ENCODE results near the gene UGT2A1. TPM values are rescaled to one million over a fixed set of nuclear protein-coding genes. Genes with fewer than 3 reads are reported as not detected.

The UGT2A1 gene
- total RNA-seq, 6 experiments from 2014 or later: not detected

DNA sequence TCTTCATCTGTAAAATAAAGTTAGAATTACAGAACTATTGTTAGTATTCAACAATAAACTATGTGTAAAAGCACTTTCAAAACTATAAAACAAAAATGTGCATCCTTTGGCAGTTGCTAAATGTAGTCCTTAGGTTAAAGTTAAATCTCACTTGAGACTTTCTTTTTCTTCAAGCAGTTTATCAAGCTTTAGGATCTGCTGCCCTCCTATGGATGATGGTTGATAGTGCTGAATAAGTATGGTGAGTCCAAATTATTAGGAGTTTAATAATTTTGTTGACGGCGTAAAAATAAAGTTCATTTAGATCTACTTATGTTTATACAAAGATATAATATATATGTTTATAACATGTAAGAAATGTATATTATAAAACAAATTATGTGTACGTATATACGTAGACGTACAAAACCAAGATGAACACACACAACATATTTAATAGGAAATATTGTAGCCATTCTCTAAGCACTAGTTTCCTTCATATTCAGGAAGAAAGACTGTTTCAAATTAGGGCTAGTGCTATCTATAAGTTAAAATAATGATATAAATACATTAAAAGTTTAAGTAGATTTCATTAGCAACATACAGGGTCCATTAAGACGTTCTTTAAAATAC lies 35.9 kb downstream of the UGT2A1 start:
- H3K36me3 Mint-ChIP-seq (ENCODE audit: low read depth): no peaks in the 10 kb centered on the region
- H3K4me3 Mint-ChIP-seq: no peak overlapping the region
- H3K27ac Mint-ChIP-seq: no peak overlapping the region
- TF ChIP-seq, protein P1, sequence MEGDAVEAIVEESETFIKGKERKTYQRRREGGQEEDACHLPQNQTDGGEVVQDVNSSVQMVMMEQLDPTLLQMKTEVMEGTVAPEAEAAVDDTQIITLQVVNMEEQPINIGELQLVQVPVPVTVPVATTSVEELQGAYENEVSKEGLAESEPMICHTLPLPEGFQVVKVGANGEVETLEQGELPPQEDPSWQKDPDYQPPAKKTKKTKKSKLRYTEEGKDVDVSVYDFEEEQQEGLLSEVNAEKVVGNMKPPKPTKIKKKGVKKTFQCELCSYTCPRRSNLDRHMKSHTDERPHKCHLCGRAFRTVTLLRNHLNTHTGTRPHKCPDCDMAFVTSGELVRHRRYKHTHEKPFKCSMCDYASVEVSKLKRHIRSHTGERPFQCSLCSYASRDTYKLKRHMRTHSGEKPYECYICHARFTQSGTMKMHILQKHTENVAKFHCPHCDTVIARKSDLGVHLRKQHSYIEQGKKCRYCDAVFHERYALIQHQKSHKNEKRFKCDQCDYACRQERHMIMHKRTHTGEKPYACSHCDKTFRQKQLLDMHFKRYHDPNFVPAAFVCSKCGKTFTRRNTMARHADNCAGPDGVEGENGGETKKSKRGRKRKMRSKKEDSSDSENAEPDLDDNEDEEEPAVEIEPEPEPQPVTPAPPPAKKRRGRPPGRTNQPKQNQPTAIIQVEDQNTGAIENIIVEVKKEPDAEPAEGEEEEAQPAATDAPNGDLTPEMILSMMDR (IDR thresholded peaks at IDR 0.05): peak; percentile 51
- peaks cover 5% of the 10 kb centered on the region for H3K9me3 Mint-ChIP-seq
- DNase-seq: peak; percentile 2
- no peaks in the 10 kb centered on the region for H3K4me1 Mint-ChIP-seq (ENCODE audit: low read depth)
- H3K27me3 Mint-ChIP-seq (ENCODE audit: insufficient read depth): no peaks in the 10 kb centered on the region; the same call in 1 of the 2 replicates

DNA sequence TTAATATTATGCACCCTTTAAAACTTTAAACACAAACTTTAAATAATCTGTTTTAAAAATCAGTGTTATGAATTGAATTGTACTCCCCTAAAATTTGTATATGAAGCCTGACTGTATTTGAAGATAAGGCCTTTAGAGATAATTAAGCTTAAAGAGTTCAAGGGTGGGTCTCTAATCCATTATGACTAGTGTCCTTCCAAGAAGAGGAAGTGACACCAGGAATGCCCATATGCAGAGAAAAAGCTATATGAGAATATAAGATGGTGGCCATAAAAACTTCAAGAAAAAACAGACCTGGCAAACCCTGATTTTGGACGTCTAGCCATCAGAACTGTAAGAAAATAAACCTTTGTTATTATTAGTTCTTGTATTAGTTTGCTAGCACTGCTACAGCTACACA lies 42.6 kb downstream of the UGT2A1 start:
- peaks cover 8% of the 10 kb centered on the region; the same call in 1 of the 2 replicates for H3K9me3 Mint-ChIP-seq
- no peaks in the 10 kb centered on the region for H3K4me1 Mint-ChIP-seq (ENCODE audit: low read depth)
- H3K36me3 Mint-ChIP-seq (ENCODE audit: low read depth): no peaks in the 10 kb centered on the region
- DNase-seq: no peak
- no peak overlapping the region for H3K27ac Mint-ChIP-seq
- H3K27me3 Mint-ChIP-seq (ENCODE audit: insufficient read depth): no peaks in the 10 kb centered on the region; the same call in 1 of the 2 replicates
- TF ChIP-seq, protein P1 (IDR thresholded peaks at IDR 0.05): no peak
- H3K4me3 Mint-ChIP-seq: no peak overlapping the region

DNA sequence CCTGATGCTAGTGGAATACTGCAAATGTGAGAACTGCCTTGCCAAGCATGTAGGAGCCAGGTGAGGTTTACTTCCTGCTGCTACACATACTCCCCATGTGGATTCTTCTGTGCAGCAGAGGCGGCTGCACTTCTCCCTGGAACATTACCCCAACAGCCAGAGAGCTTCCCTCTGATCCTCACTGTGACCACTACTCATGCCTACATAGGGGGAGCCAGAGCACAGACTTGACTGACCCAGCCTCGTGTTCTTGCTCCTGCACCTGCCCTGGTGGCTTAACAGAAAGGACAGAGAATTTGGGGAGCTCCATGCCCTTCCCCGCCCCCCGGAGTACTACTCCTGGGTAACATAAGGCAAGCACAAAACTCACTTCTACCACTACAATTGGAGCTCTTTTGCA lies 52.0 kb downstream of the UGT2A1 start:
- no peak for DNase-seq
- Mint-ChIP-seq H3K36me3 (ENCODE audit: low read depth) (0 out of 2 replicates have a peak, but pooled peaks cover 4% of the 10 kb centered on the region), H3K27ac (no peak overlapping the region), H3K27me3 (ENCODE audit: insufficient read depth) (no peaks in the 10 kb centered on the region; the same call in 1 of the 2 replicates), H3K4me1 (ENCODE audit: low read depth) (no peaks in the 10 kb centered on the region), H3K9me3 (peaks cover 32% of the 10 kb centered on the region), H3K4me3 (no peak overlapping the region)
- TF ChIP-seq, protein P1 (IDR thresholded peaks at IDR 0.05): no peak

DNA sequence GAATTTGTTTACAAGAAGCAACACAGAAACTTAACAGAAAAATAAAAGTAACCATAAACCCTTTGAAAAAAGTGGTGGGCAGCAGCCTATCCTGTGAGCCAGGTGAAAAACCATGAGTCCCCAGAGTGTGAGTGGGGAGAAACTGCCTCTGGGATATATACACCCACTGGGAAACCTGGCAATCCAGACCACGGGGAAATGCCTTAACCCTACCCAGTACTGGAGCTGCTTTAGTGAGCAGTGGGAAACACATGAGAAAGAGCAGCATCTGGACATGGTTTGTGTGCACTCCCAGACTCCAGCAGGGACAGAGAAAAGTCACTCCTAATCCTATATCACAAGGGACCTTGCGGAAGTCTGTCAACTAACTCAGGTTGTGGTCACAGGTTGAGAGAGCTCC lies 53.0 kb downstream of the UGT2A1 start:
- H3K27ac Mint-ChIP-seq: no peak overlapping the region
- DNase-seq: no peak
- no peaks in the 10 kb centered on the region for H3K36me3 Mint-ChIP-seq (ENCODE audit: low read depth)
- H3K4me3 Mint-ChIP-seq: no peak overlapping the region
- H3K27me3 Mint-ChIP-seq (ENCODE audit: insufficient read depth): no peaks in the 10 kb centered on the region; the same call in 1 of the 2 replicates
- TF ChIP-seq, protein P1 (IDR thresholded peaks at IDR 0.05): no peak
- peaks cover 27% of the 10 kb centered on the region for H3K9me3 Mint-ChIP-seq
- no peaks in the 10 kb centered on the region for H3K4me1 Mint-ChIP-seq (ENCODE audit: low read depth)

DNA sequence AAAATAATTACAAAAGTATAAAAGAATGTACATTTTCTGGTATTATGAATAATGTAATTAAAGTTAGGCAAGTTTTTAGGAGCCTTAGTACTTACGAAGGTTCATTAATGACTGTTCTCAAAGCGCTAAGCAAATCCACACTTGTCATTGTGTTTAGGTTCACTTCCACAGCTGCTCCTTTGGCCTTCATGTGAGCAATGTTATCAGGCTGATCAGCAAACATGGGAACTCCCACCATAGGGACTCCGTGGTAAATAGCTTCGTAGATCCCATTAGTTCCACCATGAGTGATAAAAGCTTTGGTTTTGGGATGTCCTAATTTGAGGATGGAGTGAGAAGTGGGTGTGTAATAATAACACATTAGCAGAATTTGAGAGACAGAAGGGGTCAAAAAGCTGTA lies 58.7 kb downstream of the UGT2A1 start:
- no peak for DNase-seq
- H3K4me1 Mint-ChIP-seq (ENCODE audit: low read depth): no peaks in the 10 kb centered on the region
- H3K9me3 Mint-ChIP-seq: peaks cover 22% of the 10 kb centered on the region
- H3K4me3 Mint-ChIP-seq: no peak overlapping the region
- H3K36me3 Mint-ChIP-seq (ENCODE audit: low read depth): no peaks in the 10 kb centered on the region
- no peak overlapping the region for H3K27ac Mint-ChIP-seq
- TF ChIP-seq, protein P1 (IDR thresholded peaks at IDR 0.05): no peak
- H3K27me3 Mint-ChIP-seq (ENCODE audit: insufficient read depth): no peaks in the 10 kb centered on the region
